ENCODE data around the gene ZFPL1.

The ZFPL1 gene

DNA sequence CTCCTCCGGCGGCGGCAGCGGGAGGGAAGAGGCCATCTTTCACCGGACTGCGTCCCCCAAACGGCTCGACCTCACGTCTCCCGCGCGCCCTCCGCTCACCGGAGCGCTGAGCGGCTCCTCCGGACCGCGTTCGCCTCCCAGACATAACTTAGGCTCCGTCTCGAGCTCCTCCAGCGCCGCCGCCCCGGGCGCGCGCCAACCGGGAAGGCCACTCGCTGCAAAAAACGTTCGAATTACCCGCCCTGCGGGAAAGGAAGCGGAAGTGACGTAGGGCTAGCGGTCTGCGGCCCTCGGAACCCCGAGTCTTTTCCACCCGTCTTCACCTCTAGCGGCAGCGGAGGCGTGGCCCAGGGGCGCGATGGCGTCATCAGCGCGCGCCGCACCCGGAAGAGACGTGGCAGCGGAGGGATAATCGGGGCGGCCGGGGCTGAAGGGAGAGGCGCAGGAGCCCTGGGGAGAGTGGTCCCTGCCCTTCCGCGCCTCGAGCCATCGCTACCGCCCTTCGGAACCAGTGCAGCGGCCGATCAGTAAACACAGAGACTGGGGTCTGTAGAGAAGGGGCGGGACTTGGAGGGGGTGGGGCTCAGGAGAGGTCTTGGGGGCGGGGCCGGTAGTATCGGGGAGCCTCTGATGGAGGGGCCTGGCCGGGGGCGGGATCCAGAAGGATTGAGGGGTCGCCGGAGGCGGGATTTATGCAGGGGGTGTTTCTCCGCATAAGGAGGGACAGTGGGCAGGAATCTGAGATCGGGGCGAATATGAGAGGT lies at the start of gene ZFPL1, which contains the start of gene CDCA5:
Gene ZFPL1, plus strand, starts transcription at position 389 of the 764 bp plus-strand sequence. CDS start 477 bp downstream, outside the sequence.
Gene CDCA5, minus strand, starts transcription at position 207 of the 764 bp plus-strand sequence. Its CDS starts 62 bp downstream, at position 145.
- peak; percentile 96 for DNase-seq

DNA sequence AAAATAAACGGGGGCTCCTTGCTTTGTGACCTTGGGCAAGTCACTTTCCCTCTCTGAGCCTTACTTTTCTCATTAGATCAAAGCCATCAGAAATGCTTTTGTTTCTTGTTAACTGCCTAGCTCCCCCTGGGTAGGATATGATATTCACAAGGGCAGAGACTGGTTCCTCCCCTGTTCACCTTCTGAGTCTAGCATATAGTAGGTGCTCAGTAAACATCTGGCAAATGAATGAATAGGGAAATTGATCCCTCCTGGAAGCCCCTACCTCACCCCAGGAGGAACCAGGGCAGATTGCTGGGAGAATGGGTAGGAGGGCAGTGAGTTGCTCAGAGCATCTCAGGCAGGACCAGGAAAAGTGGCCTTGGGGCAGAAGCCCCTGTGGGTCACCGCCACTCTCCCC lies 49.6 kb upstream of the ZFPL1 start:
- no peak for DNase-seq

DNA sequence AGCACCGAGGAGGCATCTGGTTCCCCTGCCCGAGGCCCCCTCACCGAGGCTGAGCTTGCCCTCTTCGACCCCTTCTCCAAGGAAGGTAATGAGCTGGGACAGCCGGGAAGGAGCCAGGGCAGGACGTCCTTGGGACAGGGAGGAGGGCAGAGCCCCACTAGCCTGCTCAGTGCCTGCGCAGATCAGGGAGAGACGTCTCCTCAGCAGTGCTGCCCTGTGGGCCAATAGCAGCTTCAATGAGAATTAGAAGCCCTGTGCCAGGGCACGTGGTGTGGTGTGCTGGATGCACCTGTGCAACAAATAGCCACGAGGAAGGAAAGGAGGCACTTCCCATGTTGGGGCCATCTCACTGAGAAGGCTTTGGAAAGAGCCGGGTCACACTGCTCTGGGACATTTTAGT lies 48.4 kb upstream of the ZFPL1 start:
- DNase-seq, result no peak

DNA sequence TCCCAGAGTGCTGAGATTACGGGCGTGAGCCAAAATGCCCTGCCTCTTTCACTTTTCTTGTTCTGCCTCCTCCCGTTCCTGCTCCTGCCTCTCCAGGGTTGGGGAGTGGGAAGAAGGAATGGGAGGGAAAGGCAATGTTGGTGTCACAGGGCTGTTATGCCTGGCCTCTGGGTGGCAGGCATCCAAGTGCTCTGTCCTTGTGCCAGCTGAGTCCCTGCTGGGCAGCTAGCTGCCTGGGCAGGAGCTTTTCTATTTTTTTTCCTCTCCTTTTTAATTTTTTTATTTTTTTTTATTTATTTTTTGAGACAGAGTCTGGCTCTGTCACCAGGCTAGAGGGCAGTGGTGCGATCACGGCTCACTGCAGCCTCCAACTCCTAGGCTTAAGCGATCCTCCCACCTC lies 47.1 kb upstream of the ZFPL1 start:
- DNase-seq, result no peak

DNA sequence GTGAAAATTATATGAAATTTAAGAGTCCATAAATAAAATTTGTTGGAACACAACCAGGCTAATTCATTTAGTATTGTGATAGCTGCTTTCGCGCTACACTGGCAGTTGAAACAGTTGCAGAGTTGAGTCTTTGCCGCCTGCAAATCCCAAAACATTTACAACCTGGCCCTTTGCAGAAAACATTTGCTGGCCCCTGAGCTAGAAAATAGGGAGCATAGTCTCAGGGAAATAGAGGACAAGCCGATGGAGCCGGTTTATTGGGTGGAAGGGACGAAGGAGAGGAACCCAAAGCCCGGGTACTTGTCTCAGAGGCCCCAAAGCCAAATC lies 43.5 kb upstream of the ZFPL1 start:
- no peak for DNase-seq

DNA sequence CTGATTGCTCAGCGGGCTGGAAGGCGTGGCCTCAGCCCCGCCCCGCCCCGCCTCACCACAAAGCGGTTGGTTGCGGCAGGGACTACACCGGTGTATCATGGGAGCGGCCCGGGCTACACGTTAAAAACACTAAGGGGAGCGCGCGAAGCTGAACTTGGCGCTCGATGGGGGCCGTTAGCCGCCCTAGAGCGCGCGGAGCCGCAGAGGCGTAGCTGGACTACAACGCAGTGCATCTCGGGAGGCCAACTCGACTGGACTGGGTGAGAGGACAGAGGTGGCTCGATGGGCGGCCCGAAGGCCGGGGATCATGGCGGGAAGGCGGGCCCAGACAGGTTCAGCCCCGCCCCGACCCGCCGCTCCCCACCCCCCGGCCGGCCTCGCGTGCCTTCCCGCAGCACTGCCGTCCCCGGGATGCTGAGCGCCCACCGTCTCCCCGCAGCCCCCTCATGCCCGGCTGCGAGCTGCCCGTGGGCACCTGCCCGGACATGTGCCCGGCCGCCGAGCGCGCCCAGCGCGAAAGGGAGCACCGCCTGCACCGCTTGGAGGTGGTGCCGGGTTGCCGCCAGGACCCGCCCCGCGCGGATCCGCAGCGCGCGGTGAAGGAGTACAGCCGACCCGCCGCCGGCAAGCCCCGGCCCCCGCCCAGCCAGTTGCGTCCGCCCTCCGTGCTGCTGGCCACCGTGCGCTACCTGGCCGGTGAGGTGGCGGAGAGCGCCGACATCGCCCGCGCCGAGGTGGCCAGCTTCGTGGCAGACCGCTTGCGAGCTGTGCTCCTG lies 43.0 kb upstream of the ZFPL1 start, which contains the start of gene SAC3D1:
Gene SAC3D1, plus strand, starts transcription at position 364 of the 776 bp plus-strand sequence. Its CDS starts 83 bp downstream, at position 447.
- peak; percentile 91 for DNase-seq

DNA sequence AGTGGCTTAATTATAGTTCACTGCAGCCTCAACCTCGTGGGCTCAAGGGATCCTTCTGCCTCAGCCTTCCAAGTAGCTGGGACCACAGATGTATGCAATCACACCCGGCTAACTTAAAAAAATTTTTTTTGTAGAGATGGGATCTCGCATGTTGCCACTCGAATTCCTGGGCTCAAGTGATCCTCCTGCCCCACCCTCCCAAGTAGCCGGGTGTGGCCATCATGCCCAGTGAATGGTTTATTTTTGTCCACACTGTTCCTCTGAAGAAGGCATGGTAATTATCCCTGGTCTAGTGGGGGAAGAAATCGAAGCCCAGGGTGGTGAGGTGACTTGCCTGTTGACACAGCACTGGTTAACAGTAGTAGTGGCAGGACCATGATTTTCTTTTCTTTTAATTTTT lies 41.1 kb upstream of the ZFPL1 start:
- no peak for DNase-seq

DNA sequence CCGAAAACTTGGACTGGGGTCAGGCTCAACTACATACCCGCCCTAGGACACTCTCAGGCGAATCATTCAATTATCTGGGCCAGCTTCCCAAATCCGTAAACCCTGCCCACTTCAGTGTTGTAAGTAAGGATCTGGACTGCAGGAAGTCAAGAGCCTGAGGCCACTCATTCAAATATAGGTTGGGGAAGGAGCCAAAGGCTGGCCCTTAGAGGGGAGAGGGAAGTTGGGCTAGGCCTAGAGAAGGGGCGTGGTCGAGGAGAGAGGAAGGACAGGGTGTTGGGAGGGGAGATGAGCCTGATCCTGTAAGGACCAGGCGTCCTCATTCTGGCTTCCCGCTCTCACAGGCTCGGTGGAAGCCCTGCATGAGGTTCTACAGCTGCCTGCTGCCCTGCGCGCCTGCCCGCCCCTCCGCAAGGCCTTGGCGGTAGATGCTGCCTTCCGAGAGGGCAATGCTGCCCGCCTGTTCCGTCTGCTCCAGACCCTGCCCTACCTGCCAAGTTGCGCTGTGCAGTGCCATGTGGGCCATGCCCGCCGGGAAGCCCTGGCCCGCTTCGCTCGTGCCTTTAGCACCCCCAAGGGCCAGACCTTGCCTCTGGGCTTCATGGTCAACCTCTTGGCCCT lies 40.0 kb upstream of the ZFPL1 start:
- DNase-seq, result no peak

DNA sequence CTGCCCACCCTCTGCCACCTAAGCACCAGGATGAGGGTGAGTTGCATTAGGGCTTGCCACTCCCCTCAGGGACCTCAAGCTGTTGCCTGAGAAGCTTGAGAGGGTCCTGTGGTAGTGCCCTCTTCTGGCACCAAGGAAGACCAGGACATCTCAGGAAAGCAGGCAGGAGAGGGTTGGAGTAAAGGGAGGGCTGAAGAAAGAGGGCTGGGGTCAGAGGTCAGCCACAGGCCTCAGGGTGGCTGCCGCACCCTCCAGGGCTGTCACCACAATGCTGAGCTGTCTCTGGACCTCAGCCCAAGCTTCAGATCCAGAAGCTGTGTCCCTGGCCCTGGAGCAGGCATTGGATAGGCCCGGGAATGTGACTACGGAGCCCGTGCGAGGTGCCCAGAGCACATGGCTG lies 39.0 kb upstream of the ZFPL1 start:
- no peak for DNase-seq

DNA sequence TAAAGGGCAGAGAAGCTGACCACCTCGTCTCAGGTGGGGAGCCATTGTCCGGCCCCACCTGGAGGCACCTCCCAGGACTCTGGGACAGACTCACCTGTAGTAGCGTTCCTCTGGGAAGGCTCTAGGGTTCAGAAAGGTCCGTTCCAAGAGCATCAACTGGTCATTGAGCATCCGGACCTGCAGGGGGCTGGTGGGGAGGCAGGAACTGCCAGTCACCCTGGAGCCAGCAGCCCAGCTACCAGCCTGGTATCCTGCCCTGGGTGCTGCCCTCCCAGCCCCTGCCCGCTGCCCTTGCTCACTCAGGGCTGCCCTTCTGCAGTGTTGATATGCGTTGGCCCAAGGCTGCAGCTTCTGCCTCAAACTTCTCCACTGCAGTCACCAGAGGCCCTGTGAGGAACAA lies 38.3 kb upstream of the ZFPL1 start:
- DNase-seq, result no peak

DNA sequence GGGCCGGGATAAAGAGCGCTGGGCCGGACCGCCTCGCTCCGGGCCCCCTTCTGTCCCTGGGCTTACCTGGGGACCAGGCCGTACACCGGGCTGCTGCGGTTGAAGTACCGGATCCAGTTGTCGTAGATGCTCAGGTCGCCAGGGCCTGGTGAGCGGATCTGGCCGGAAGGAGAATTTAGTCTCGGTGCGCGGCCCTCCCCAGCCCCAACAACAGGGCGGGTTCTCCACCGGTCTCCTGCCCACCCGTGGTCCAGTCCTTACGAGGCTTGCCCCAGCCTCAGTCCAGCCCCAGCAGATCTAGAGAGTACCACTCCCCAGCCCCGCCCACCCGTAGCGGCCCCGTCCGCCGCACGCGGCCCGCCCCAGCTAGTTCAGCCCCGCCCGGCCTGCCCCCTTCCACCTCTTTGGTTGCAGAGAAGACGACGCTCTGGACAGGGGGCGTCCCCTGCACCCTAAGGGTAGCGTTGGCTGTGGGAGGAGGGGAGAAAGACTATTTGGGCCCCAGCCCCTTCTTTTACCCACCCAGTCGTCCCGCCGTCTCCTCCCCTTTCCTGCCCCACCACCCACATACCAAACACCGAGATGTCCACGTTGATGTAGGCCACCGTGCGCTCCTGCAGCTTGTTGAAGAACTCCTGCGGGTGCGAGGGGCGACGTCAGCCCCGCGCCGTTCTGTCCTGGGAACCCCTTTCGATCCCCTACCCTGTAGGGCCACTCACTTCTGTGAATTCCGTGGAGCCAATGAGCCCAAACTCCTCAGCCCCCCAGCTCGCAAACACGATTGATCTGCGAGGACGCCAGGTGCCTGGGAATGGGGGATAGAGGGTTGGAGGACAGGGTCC lies 36.2 kb upstream of the ZFPL1 start:
- DNase-seq, result peak; percentile 26

DNA sequence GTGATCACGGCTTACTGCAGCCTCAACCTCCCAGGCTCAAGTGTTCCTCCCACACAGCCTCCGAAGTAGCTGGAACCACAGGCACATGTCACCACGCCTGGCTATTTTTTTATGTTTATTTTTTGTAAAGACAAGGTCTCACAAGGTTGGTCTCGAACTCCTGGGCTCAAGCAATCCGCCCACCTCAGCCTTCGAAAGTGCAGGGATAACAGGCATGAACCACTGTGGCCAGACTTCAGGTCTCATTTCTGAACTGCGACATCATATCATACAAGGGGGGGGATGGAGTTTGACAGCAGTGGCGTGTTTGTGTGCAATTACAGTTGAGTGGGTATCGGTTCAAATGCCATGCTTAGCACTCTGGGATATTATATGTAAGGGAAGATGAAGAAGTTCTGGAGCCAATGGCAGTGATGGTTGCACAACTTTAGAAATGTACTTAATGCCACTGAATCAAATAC lies 32.6 kb upstream of the ZFPL1 start:
- no peak for DNase-seq

DNA sequence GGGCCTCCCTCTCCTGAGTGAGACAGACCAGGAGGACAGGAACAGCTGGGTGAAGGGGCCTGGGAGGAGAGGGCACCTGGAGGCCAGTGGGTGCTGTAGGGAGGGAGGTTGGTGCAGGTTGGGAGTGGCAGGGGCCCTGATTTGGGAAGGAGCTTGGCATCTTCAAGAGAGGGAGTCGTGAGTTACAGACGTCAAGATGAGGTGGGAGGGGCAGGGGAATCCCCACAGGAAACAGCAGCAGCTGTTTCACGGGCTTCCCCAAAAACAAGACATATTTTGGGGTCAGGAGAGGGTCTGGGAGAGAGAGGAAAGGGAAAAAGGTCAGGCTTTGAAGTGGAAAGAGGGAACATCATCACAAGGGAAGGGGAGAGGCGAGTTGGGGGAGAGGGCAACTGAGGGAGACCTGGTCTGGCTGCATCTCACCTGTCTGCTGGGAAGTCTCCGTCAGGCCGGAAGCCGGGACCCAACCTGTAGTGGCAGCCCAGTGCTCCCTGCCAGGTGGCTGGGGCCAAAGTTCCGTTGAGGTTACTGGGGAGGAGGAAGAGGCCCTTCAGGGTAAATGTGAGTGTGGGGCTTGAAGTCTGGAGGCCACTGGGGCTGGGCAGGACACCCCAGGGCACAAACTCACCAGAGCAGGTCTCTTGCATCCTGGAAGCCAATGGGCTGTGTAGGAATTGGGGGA lies 30.1 kb upstream of the ZFPL1 start:
- peak; percentile 43 for DNase-seq

DNA sequence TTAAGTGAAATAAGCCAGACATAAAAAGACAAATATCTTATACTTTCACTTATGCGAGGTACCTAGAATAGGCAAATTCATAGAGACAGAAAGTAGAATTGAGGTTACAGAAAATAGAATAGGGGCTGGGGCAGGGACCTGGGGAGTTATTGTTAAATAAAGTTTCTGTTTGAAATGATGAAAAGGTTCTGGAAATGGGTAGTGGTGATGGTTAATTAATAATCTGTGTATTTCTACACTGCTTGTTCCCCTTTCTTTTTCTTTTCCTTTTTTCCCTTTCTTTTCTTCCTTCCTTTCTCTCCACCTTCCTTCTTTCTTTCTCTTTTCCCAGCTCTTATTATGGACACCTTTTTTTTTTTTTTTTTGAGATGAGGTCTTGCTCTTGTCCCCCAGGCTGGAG lies 28.5 kb upstream of the ZFPL1 start:
- no peak for DNase-seq

DNA sequence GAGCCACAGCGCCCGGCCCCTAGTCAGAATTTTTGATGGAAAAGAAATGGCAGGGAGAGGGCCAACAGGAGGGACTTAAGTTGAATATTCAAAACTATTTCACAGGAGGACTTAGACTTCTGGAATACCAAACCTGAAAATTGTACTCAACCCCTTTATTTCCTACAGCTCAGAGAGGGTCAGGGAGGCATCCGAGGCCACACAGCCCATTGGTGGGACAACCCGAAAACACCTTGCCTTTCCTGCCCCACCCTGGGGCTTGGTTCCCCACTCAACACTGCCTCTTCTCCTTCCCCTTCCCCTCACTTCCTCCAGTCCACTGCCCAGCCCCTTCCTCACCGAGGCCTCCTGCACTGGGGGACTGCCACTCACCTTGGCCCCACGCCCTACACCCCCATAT lies 27.0 kb upstream of the ZFPL1 start:
- DNase-seq, result no peak

DNA sequence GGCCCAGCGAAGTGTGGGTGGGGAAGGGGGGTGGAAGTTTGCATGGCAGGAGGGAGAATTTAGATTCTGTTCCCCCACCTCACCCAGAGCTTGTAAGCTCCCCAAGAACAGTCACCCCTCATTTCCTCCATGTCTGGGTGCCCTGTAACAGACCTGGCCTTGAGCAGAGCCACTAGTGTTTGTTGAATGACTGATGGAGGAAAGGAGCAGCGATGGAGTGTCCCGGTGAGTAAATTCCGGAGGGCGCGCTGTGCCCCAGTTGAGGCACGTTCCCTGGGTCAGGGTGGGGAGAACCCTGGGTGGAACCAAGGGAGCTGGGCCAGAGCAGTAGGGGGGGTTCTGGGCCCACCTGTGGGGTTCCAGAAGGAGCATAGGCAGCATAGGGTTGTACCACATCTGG lies 26.5 kb upstream of the ZFPL1 start:
- DNase-seq, result no peak

DNA sequence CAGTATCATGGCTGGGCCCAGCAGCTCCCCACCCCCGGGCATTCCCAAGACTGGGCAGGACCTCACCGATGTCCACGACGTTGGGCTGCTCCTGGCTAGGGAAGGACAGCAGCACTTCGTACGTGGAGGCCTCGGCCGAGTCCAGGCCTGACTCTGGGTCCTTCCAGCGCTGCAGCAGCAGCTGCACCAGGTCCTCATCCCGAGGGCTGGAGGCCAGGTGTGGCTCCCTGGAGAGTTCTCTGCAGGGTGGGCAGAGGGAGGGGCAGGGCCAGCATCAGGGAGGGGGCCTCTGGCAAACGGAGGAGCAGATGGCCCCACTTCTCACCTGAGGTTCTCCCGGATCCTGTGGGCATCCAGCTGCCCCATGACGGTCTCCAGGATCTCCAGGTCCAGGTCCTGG lies 26.0 kb upstream of the ZFPL1 start:
- DNase-seq, result no peak

DNA sequence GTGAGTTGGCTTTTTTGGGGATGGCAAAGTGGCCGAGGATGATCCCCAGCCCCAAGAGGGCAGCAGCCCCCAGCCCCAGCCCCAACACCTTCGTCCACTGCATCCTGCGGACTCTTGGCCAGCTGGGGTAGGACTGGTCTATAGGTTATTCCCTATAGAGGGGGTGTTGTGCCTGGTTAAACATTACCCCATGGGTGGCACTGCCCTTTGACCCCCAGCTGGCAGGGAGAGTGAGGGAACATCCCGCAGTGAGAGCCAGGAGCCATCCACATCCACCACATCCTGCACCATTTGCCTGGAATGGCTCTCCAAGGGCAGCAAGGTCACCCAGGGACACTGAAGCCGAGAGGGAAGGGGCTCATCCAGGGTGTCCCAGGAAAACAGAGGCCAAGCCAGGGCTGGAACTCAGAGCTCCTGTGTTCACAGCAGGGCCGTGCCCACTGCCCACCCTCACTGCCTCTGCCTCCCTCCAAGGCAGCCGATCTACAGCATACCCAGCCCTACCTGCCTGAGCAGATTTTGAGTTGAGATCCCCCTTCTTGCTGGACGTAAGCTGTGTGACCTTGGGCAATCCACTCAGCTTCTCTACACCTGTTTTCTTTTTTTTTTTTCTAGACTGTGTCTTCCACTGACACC lies 25.5 kb upstream of the ZFPL1 start, which contains the start of gene NAALADL1:
Gene NAALADL1, minus strand, starts transcription at position 135 of the 636 bp plus-strand sequence. Its CDS starts 32 bp downstream, at position 103.
- DNase-seq, result no peak

DNA sequence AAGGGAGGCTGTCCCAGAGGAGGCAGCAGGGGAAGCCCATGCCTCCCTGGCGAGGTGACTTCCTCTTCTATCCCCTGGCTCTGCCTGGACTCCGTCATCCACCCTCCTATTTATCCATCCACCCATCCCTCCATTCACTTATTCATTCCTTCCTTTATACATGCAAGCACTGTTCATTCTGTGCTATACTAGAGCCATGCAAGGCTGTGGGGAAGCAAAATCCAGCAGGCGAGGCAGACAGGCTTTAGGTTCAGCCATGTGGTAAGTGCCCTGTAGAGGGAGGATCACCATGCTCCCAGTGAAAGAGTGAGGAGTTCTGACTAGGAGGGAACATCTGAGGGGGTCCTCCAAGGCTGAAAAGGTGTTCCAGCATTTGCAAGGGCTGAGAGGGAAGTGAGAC lies 24.5 kb upstream of the ZFPL1 start:
- no peak for DNase-seq

DNA sequence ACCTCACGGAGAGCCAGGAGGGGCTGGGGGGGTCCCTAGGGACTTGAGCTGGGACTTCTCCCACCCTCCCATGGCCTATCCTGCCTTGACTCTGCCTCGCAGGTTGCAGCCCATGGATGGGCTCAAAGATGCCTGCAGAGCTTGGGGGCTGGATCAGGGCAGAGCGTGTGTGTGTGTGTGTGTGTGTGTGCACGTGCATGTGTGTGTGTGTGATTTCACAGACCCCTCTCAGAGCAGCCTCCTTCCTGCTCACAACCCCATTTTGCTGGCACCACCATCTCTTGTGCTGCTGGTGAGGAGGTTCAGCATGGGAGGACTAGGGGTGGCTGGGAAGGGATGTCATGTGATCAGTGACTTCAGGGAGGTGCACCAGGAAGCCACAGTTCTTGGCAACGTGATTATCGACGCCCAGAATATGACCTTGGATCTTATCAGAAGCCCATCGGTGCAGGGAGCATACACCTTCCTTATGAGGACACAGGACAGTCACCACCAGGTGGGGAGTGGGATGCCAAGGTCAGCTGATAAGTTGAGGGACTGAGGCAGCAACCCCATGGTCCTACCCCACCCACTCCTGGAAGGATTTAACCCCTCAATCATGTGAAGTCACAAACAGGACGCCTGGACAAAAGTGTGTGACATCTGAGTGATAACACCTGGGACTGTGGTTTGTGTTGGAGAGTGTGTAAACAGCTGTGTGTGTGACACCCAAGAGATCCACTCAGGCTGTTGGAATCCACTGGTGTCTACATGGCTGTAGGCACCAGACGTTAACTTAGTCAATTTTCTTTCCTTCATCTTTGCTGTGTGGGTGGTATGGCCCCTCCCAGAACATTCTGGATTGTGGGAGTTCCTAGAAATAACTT lies 23.8 kb upstream of the ZFPL1 start:
- no peak for DNase-seq
